IPS-18a (cell line): Measurements from ENCODE around the gene SLC13A3.
A peak's percentile ranks its signal among the peaks of the same experiment; 100 is the strongest.

Experiments
- H3K27ac ChIP-seq: one replicate; pipeline ENCODE4 v1.5.1; 2013; ENCODE audit warnings: low read length
- H3K27me3 ChIP-seq: one replicate; pipeline ENCODE4 v1.6.1; 2013; ENCODE audit warnings: mild to moderate bottlenecking, low read length; ENCODE audit not compliant: control insufficient read depth, insufficient read depth
- H3K36me3 ChIP-seq: one replicate; pipeline ENCODE4 v1.6.1; 2013; ENCODE audit warnings: low read depth, low read length; ENCODE audit not compliant: control insufficient read depth
- H3K4me1 ChIP-seq: one replicate; pipeline ENCODE4 v1.6.1; 2013; ENCODE audit warnings: low read depth, low read length; ENCODE audit not compliant: control insufficient read depth
- H3K4me3 ChIP-seq: one replicate; pipeline ENCODE4 v1.5.1; 2013; ENCODE audit warnings: low read length
- H3K9ac ChIP-seq: one replicate; pipeline ENCODE4 v1.6.1; 2013; ENCODE audit warnings: mild to moderate bottlenecking, low read length, moderate library complexity
- H3K9me3 ChIP-seq: one replicate; pipeline ENCODE4 v1.6.1; 2013; ENCODE audit warnings: low read depth, low read length; ENCODE audit not compliant: control insufficient read depth

Gene SLC13A3, protein sequence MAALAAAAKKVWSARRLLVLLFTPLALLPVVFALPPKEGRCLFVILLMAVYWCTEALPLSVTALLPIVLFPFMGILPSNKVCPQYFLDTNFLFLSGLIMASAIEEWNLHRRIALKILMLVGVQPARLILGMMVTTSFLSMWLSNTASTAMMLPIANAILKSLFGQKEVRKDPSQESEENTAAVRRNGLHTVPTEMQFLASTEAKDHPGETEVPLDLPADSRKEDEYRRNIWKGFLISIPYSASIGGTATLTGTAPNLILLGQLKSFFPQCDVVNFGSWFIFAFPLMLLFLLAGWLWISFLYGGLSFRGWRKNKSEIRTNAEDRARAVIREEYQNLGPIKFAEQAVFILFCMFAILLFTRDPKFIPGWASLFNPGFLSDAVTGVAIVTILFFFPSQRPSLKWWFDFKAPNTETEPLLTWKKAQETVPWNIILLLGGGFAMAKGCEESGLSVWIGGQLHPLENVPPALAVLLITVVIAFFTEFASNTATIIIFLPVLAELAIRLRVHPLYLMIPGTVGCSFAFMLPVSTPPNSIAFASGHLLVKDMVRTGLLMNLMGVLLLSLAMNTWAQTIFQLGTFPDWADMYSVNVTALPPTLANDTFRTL

DNA sequence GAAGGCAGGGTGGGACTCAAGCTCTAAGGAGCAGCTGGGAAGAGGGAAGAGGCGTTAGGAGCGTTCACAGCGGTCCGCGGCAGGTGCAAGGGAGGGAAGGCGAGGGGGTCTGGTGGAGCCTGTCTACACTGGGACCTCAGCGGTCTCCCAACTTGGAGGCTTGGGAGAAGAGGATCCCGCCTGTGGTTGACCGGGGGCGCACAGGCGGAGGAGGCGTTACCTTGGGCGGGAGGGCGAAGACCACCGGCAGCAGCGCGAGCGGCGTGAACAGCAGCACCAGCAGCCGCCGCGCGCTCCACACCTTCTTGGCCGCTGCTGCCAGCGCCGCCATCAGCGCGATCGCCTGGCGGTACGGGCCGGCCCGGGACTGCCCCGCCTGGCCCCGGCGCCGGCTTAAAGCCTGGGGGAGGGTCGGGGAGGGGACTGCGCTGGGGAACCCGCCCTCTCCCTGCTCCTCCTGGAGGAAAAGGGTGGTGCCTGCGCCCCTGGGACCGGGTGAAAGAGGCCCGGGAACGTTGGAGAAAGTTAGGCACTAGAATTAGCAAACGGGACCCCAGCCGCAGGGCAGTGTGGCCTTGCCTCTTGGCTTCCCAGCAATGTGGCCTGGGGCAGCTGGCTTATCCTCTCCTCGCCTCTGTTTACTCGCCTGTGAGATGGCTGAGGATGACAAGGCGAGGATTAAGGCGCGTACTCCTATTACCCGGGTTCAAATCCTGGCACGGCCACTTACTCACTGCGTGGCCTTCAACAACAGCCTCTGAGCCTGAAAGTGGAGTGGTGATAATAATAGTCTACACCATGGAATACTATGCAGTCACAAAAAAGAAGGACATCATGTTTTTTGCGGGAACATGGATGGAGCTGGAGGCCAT is at the start of gene SLC13A3:
Gene SLC13A3, minus strand, starts transcription at position 369 of the 872 bp plus-strand sequence. Its CDS starts 38 bp downstream, at position 331.
- H3K9me3 ChIP-seq = no peaks in the 10 kb centered on the region
- H3K4me1 ChIP-seq = no peaks in the 10 kb centered on the region
- H3K9ac ChIP-seq = no peak within 1 kb of the TSS
- H3K27me3 ChIP-seq = peaks cover 25% of the 10 kb centered on the region
- H3K36me3 ChIP-seq = no peaks in the 10 kb centered on the region
- H3K27ac ChIP-seq = no peak within 1 kb of the TSS
- H3K4me3 ChIP-seq = peak within 1 kb of the TSS; percentile 38

DNA sequence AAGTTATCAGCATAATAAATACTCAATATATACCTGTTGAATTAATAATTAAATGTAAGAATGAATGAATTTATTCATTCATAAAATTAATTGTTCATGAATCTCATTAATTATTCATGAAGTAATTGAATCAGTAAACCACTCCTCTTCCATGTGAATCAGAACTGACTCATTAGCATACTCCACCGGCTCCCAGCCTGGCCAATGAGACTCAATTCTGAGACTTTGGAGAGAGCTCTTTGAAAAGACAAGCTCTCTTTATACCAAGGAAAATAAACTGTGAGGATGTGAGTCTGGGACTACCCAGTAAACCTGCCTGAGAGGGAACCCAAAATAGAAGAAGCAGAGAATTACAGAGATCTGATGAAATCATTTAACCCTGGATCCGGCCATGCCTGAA is 49.8 kb upstream of the SLC13A3 start:
- no peak overlapping the region for H3K4me3 ChIP-seq
- H3K27ac ChIP-seq = no peak overlapping the region
- H3K36me3 ChIP-seq = no peaks in the 10 kb centered on the region
- H3K4me1 ChIP-seq = peaks cover 15% of the 10 kb centered on the region
- H3K27me3 ChIP-seq = no peaks in the 10 kb centered on the region
- no peaks in the 10 kb centered on the region for H3K9me3 ChIP-seq
- no peak overlapping the region for H3K9ac ChIP-seq

DNA sequence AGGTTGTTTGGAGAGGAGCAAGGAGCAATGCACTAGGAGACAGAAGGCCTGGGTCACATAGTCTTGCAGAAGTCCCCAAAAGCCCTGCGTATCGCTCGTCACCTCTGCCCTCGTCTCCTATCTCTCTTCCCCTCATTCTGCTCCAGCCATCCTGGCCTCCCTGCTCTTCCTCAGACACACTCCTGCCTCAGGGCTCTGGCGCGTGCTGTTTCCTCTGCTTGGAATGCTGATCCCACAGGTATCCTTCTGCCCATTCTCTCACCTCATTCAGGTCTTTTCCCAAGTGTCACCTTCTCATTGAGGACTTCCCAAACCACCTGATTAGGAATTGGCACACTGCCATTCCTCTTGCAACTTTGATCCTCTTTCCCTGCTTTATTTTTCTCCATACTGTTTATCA is 49.2 kb upstream of the SLC13A3 start:
- Histone ChIP-seq H3K27me3 (no peaks in the 10 kb centered on the region), H3K4me1 (peaks cover 15% of the 10 kb centered on the region), H3K4me3 (no peak overlapping the region)

DNA sequence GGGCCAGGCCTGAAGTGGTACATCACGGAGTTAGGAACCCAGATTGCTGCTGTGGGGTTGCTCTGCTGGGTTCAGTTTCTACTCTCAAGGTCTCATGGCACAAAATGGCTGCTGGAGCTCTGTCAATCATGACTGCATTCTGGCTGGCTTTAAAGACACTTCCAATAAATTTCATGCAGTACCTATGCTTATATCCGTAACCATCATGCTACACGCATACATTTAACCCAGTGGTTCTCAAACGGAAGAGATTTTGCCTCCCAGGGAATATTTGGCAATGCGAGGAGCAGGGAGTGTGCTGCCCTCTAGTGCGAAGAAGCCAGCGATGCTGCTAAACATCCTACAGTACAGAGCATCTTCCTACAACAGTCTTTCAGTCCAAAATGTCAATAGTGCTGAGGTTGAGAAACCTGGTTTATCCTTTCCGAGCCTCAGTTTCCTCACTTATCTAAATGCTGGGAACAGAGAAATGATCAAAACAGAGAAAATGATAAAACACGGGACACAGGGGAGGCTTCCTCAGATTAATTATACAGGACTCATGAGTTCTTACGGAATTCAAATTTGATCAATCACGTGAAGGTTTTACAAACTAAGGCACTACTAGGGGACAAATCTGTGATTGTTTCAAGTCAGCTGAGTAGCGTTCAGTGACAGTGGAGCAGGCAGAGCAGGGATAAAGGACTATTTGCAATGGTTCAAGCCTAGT is 48.5 kb upstream of the SLC13A3 start:
- H3K4me3 ChIP-seq = no peak overlapping the region
- H3K27ac ChIP-seq = no peak overlapping the region
- H3K4me1 ChIP-seq = peaks cover 12% of the 10 kb centered on the region
- no peaks in the 10 kb centered on the region for H3K27me3 ChIP-seq
- H3K9ac ChIP-seq = no peak overlapping the region
- no peaks in the 10 kb centered on the region for H3K9me3 ChIP-seq
- no peaks in the 10 kb centered on the region for H3K36me3 ChIP-seq

More for the DNA sequence above, 49.2 kb upstream of the SLC13A3 start:
- Histone ChIP-seq H3K36me3 (no peaks in the 10 kb centered on the region), H3K9ac (no peak overlapping the region), H3K9me3 (no peaks in the 10 kb centered on the region), H3K27ac (no peak overlapping the region)

DNA sequence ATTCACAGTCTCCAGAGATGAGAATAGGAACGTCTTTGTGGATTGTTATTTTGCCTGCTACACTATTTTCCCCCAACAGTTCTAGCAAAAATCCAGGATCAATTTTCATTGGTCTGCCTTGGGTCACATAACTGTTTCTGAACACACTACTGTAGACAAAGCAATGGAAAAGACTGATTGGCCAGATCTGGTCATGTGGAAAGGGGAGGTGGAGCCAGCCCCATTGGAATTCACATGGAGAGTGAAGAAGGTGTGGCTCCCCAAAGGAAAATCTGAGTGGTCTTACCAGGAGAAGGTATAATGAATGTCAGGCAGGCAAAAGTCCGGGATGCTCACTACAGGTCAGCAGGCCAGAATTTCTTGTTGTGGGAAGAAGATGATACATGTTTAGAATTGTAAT is 47.5 kb upstream of the SLC13A3 start:
- Histone ChIP-seq H3K36me3 (no peaks in the 10 kb centered on the region), H3K4me3 (no peak overlapping the region), H3K4me1 (peaks cover 7% of the 10 kb centered on the region), H3K27me3 (no peaks in the 10 kb centered on the region), H3K9me3 (no peaks in the 10 kb centered on the region), H3K9ac (no peak overlapping the region), H3K27ac (no peak overlapping the region)

DNA sequence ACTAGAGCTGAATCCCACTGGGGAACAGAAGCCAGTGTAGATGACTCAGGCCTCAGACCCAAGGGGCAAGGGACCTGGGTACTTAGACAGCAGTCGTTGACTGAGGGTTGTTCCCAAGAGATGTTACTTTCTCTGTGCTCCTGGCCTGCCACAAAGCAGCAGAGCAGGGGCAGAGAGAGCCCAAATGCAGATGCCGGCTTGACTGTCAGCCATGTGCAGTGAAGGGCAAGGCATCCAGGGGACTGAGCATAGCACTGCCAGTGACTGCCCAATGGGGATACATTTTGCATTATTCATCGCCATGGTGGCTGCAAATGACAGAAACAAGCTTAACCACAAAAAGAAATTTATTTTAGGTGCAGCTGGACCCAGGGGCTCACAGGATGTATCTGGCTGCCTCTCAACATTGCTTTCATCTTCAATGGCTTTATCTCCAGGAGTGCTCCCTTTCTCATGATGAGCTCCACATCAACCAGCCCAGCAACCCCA is 45.6 kb upstream of the SLC13A3 start:
- no peaks in the 10 kb centered on the region for H3K4me1 ChIP-seq
- H3K27ac ChIP-seq = no peak overlapping the region
- no peak overlapping the region for H3K4me3 ChIP-seq
- H3K9me3 ChIP-seq = no peaks in the 10 kb centered on the region
- H3K36me3 ChIP-seq = no peaks in the 10 kb centered on the region
- H3K9ac ChIP-seq = no peak overlapping the region
- H3K27me3 ChIP-seq = no peaks in the 10 kb centered on the region

DNA sequence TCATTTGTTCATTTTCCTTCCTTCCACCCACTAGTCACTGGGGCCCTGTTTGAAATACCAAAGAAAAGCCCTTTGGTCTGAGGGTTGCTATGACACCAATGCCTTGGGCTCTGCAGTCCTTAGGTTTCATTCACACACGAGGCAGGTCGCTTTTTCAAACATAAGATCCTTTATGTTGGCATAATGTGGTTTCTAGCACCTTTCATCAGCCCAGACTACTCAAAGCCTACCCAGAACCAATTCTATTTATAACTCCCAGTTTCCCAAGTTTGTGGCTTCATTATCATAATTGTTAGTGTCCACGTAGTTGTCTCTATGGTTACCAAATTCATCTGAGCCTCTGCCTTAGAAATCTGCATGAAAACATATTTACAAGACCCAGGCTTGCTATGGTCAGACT is 44.6 kb upstream of the SLC13A3 start:
- Histone ChIP-seq H3K36me3 (no peaks in the 10 kb centered on the region), H3K9ac (no peak overlapping the region), H3K4me3 (no peak overlapping the region), H3K4me1 (no peaks in the 10 kb centered on the region), H3K27me3 (no peaks in the 10 kb centered on the region), H3K9me3 (no peaks in the 10 kb centered on the region), H3K27ac (no peak overlapping the region)

DNA sequence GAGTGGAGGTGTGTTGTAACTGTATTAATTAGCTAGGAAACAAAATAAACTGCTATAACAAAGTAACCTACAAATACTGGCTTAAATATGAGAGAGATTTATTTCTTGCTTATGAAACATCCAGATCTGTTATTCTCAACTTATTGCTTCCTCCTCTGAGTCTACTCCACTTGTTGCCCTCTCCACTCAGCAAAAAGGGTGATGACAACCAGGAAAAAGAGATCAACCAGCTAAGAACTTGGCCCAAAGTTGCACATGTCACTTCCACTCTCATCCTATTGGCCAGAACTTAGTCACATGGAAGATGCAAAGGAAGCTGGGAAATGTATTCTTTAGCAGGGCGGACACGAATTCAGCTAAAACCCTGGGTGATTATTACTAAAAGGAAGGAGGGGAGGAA is 43.2 kb upstream of the SLC13A3 start:
- Histone ChIP-seq H3K36me3 (no peaks in the 10 kb centered on the region), H3K27me3 (no peaks in the 10 kb centered on the region), H3K9ac (no peak overlapping the region), H3K9me3 (no peaks in the 10 kb centered on the region), H3K27ac (no peak overlapping the region), H3K4me1 (peaks cover 3% of the 10 kb centered on the region), H3K4me3 (no peak overlapping the region)

DNA sequence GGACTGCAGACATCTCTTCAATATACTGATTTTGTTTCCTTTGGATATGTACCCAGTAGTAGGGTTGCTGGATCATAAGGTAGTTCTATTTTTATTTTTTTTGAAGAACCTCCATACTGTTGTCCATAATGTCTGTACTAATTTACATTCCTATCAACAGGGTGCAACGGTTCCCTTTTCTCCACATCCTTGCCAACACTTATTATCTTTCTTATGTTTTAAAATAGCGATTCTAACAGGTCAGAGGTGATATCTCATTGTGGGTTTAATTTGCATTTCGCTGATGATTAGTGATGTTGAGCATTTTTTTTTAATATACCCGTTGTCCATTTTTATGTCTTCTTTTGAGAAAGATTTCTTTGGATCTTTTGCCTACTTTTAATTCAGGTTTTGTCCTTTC is 39.9 kb upstream of the SLC13A3 start:
- Histone ChIP-seq H3K4me1 (peaks cover 8% of the 10 kb centered on the region), H3K9ac (no peak overlapping the region), H3K27ac (no peak overlapping the region), H3K27me3 (no peaks in the 10 kb centered on the region), H3K4me3 (no peak overlapping the region), H3K36me3 (peaks cover 8% of the 10 kb centered on the region), H3K9me3 (no peaks in the 10 kb centered on the region)

DNA sequence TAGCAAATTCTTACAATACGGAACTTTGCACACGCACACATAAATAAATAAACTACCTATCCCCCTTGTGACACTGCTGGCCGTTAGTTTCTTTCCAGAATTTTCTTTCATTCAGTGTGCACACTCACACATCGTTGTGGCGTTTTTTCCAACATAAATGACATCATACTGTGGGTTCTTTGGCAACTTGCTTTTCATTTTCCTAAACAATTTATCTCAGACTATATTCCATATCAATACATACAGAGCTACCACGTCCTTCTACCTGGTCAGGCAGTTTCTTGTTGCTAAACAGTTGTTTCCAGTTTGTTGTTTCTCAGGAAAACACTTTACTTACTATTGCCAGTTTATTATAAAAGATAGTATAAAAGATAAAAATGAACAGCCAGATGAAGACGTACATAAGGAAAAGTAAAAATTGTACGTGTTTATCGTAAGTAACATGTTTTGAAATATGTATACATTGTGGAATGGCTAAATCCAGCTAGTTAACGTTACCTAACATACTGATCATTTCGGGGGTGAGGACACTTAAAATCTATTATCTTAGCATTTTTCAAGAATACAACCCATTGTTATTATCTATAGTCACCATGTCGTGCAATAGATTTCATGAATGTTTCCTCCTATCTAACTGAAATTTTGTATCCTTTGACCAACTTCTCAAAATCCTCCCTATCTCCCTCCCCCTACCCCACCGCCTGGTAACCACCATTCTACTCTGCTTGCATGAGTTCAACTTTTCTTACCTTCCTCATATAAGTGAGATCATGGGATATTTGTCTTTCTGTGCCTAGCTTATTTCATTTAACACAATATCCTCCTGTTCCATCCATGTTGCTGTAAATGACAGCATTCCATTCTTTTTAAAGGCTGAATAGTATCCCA is 39.2 kb upstream of the SLC13A3 start:
- peaks cover 8% of the 10 kb centered on the region for H3K4me1 ChIP-seq
- peak overlapping the region; percentile 55 for H3K9ac ChIP-seq
- no peaks in the 10 kb centered on the region for H3K27me3 ChIP-seq
- H3K27ac ChIP-seq = no peak overlapping the region
- H3K9me3 ChIP-seq = no peaks in the 10 kb centered on the region
- H3K36me3 ChIP-seq = peaks cover 13% of the 10 kb centered on the region
- H3K4me3 ChIP-seq = peak overlapping the region; percentile 61
